ENCODE data around the gene ZKSCAN2. TPM values are rescaled to one million over a fixed set of nuclear protein-coding genes. Genes with fewer than 3 reads are reported as not detected.

ZKSCAN2 gene
- total and polyA plus RNA-seq, 4 donors = 1.1 to 7.6 (median 3.3) TPM

DNA sequence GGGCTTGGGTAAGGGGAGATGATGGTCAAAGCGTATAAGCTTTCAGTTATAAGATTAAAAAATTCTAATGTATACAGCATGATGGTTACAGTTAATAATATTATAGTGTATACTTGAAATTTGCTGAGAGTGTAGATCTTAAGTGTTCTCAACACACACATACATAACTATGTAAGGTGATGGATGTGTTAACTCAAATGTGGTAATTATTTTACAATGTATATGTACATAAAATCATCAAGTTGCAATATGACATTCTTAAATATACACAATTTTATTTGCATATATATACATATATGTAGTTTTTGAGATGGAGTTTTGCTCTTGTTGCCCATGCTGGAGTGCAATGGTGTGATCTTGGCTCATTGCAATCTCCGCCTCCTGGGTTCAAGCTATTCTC is 7.2 kb downstream of the ZKSCAN2 start:
- no peak for DNase-seq

DNA sequence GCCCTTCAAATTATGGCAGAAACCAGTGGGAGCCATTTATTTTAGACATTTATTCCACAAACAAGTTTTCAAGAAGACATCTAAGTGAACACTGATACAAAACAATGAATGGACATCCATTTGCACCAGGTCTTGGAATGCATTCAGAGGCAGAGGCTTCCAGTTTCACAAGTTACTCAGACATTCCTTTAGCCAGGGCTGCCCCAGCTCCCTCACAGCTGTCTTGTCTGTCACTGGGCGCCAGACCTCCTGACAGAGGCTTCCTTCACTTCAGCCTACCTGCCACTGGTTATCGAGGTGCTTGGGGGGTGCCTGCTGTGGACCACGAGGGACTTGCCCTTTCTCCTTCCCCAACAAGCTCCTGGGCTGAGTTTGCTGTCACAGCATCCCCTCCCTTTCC is 21.7 kb downstream of the ZKSCAN2 start:
- no peak for DNase-seq
- Histone ChIP-seq H3K9ac (ENCODE audit: insufficient read depth in 1 of 2, low read length in 2 of 2) (no peak overlapping the region), H3K27me3 (ENCODE audit: control insufficient read depth in 3 of 3, insufficient read depth in 3 of 3, low read length in 2 of 3) (no peaks in the 10 kb centered on the region), H3K4me3 (no peak overlapping the region), H3K27ac (ENCODE audit: low read depth in 1 of 2, low read length in 1 of 2) (no peak overlapping the region), H3K36me3 (ENCODE audit: control insufficient read depth in 4 of 4, insufficient read depth in 4 of 4, low read length in 4 of 4) (peaks cover 5 to 20% (median 12%) of the 10 kb centered on the region in 4 donors), H3K4me1 (ENCODE audit: control insufficient read depth in 5 of 5, insufficient read depth in 5 of 5, low read length in 5 of 5) (no peaks in the 10 kb centered on the region), H3K9me3 (ENCODE audit: control insufficient read depth in 4 of 4, insufficient read depth in 3 of 4, low read length in 3 of 4) (no peaks in the 10 kb centered on the region)
- TF ChIP-seq, protein P1, sequence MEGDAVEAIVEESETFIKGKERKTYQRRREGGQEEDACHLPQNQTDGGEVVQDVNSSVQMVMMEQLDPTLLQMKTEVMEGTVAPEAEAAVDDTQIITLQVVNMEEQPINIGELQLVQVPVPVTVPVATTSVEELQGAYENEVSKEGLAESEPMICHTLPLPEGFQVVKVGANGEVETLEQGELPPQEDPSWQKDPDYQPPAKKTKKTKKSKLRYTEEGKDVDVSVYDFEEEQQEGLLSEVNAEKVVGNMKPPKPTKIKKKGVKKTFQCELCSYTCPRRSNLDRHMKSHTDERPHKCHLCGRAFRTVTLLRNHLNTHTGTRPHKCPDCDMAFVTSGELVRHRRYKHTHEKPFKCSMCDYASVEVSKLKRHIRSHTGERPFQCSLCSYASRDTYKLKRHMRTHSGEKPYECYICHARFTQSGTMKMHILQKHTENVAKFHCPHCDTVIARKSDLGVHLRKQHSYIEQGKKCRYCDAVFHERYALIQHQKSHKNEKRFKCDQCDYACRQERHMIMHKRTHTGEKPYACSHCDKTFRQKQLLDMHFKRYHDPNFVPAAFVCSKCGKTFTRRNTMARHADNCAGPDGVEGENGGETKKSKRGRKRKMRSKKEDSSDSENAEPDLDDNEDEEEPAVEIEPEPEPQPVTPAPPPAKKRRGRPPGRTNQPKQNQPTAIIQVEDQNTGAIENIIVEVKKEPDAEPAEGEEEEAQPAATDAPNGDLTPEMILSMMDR (IDR thresholded peaks at IDR 0.05; ENCODE audit: control extremely low read depth, extremely low read depth) = no peak
- 86 to 88% methylated on average over 3 of the region's 3 CpGs for WGBS, 2 donors
- no peak for ATAC-seq (ENCODE audit: insufficient read depth, low FRiP score)

More for the DNA sequence above, 7.2 kb downstream of the ZKSCAN2 start:
- H3K9ac ChIP-seq (ENCODE audit: insufficient read depth in 1 of 2, low read length in 2 of 2) = no peak overlapping the region
- TF ChIP-seq, protein P1 (IDR thresholded peaks at IDR 0.05; ENCODE audit: control extremely low read depth, extremely low read depth) = no peak
- no peak overlapping the region for H3K27ac ChIP-seq (ENCODE audit: low read depth in 1 of 2, low read length in 1 of 2)
- no peak overlapping the region for H3K4me3 ChIP-seq
- 97 to 100% methylated on average over 2 of the region's 2 CpGs for WGBS, 2 donors
- peaks cover 0 to 5% (median 0%) of the 10 kb centered on the region in 4 donors for H3K9me3 ChIP-seq (ENCODE audit: control insufficient read depth in 4 of 4, insufficient read depth in 3 of 4, low read length in 3 of 4)
- no peak for ATAC-seq (ENCODE audit: insufficient read depth, low FRiP score)
- no peaks in the 10 kb centered on the region for H3K27me3 ChIP-seq (ENCODE audit: control insufficient read depth in 3 of 3, insufficient read depth in 3 of 3, low read length in 2 of 3)
- H3K36me3 ChIP-seq (ENCODE audit: control insufficient read depth in 4 of 4, insufficient read depth in 4 of 4, low read length in 4 of 4) = peaks cover 20 to 56% (median 38%) of the 10 kb centered on the region in 4 donors
- H3K4me1 ChIP-seq (ENCODE audit: control insufficient read depth in 5 of 5, insufficient read depth in 5 of 5, low read length in 5 of 5) = peaks cover 0 to 4% (median 0%) of the 10 kb centered on the region in 5 donors

DNA sequence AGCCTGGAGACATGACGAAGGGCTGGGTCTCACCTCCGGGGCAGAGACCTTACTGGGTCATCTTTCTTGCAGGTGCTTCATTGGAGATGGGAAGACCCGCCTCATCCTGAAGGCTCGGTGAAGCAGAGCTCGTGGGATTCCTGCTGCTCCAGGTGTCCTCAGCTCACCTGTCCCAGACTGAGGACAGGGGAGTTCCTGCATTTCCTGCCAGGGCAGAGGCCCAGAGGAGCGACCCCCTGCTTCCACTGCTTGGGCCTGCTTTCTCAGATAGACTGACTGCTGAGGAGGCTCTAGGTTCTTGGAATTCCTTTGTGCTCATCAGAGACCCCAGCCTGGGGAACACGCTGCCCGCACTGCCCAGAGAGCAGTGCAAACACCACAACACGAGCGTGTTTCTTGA is 29.3 kb downstream of the ZKSCAN2 start:
- no peaks in the 10 kb centered on the region for H3K36me3 ChIP-seq (ENCODE audit: control insufficient read depth in 4 of 4, insufficient read depth in 4 of 4, low read length in 4 of 4)
- H3K4me3 ChIP-seq = no peak overlapping the region
- TF ChIP-seq, protein P1 (IDR thresholded peaks at IDR 0.05; ENCODE audit: control extremely low read depth, extremely low read depth) = no peak
- DNase-seq (no peak), ATAC-seq (ENCODE audit: insufficient read depth, low FRiP score) (no peak)
- no peaks in the 10 kb centered on the region for H3K27me3 ChIP-seq (ENCODE audit: control insufficient read depth in 3 of 3, insufficient read depth in 3 of 3, low read length in 2 of 3)
- H3K9ac ChIP-seq (ENCODE audit: insufficient read depth in 1 of 2, low read length in 2 of 2) = no peak overlapping the region
- 76 to 77% methylated on average over 10 of the region's 10 CpGs for WGBS, 2 donors
- no peak overlapping the region for H3K27ac ChIP-seq (ENCODE audit: low read depth in 1 of 2, low read length in 1 of 2)
- no peaks in the 10 kb centered on the region for H3K9me3 ChIP-seq (ENCODE audit: control insufficient read depth in 4 of 4, insufficient read depth in 3 of 4, low read length in 3 of 4)
- no peaks in the 10 kb centered on the region for H3K4me1 ChIP-seq (ENCODE audit: control insufficient read depth in 5 of 5, insufficient read depth in 5 of 5, low read length in 5 of 5)

DNA sequence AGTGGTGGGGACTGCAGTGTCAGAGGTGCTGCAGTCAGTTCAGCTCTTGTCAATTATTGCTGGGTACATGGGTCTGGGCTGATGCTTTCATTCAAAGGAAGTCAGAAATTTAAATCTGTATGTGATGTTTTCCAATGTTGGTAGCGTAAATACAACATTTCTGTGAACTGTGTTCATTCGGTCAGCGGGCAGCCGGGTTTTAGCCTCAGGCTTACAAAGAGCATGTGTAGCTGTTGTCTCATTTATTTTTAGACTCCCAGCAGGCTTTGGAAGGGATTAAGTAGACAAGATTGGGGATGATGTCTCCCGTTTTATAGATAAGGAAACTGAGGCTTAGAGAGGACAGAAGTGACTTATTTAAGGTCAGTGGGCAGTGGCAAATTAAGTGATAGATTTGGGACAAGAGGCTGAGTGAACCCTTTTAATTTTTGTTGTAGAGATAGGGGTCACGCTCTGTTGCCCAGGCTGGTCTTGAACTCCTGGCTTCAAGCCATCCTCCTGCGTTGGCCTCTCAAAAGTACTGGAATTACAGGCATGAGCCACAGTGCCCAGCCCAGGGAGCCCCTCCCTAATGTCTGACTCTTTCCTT is 32.8 kb downstream of the ZKSCAN2 start:
- no peak for ATAC-seq (ENCODE audit: insufficient read depth, low FRiP score)
- Histone ChIP-seq H3K9ac (ENCODE audit: insufficient read depth in 1 of 2, low read length in 2 of 2) (no peak overlapping the region), H3K36me3 (ENCODE audit: control insufficient read depth in 4 of 4, insufficient read depth in 4 of 4, low read length in 4 of 4) (no peaks in the 10 kb centered on the region), H3K27me3 (ENCODE audit: control insufficient read depth in 3 of 3, insufficient read depth in 3 of 3, low read length in 2 of 3) (no peaks in the 10 kb centered on the region), H3K4me1 (ENCODE audit: control insufficient read depth in 5 of 5, insufficient read depth in 5 of 5, low read length in 5 of 5) (no peaks in the 10 kb centered on the region), H3K9me3 (ENCODE audit: control insufficient read depth in 4 of 4, insufficient read depth in 3 of 4, low read length in 3 of 4) (no peaks in the 10 kb centered on the region), H3K27ac (ENCODE audit: low read depth in 1 of 2, low read length in 1 of 2) (no peak overlapping the region), H3K4me3 (no peak overlapping the region)
- no peak for DNase-seq
- 84 to 93% methylated on average over 7 of the region's 7 CpGs for WGBS, 2 donors
- TF ChIP-seq, protein P1 (IDR thresholded peaks at IDR 0.05; ENCODE audit: control extremely low read depth, extremely low read depth) = no peak
